ENCODE measurements around the gene TMEM214.

TMEM214 gene

DNA sequence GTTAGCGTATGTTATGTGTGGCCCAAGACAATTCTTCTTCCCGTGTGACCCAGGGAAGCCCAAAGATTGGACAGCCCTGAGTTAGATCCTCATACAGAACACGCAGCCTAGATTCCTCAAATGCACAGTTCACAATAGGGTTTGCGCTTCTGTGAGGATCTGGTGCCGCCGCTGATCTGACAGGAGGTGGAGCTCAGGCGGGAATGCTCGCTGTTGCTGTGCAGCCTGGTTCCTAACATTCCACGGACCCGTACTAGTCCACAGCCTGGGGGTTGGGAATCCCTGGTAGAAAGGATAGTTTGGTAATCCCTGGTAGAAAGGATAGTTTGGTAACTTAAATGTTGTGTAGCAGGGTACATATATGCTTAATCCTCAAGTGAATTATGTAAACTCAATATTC is 35.4 kb upstream of the TMEM214 start:
- Histone ChIP-seq H3K9me3 (ENCODE audit: insufficient read depth, low read depth, low read length) (no peaks in the 10 kb centered on the region), H3K27me3 (ENCODE audit: insufficient read depth, low read length, poor library complexity, severe bottlenecking) (no peaks in the 10 kb centered on the region), H3K9me2 (replicated peaks; ENCODE audit: low read depth, low read length) (no peaks in the 10 kb centered on the region), H3K9ac (ENCODE audit: low read depth, low read length, poor library complexity, severe bottlenecking) (no peak overlapping the region), H3K4me2 (ENCODE audit: low read depth, low read length, poor library complexity, severe bottlenecking) (no peak overlapping the region), H3F3A (ENCODE audit: low read depth) (no peaks in the 10 kb centered on the region), H3K36me3 (ENCODE audit: insufficient read depth, low read length) (no peaks in the 10 kb centered on the region), H3K4me3 (ENCODE audit: low read length, poor library complexity, severe bottlenecking) (no peak overlapping the region), H3K4me1 (ENCODE audit: insufficient read depth, low read length, poor library complexity, severe bottlenecking) (no peaks in the 10 kb centered on the region), H4K20me1 (ENCODE audit: insufficient read depth, low read length, poor library complexity, severe bottlenecking) (no peaks in the 10 kb centered on the region), H3K79me2 (ENCODE audit: insufficient read depth, low read length) (no peaks in the 10 kb centered on the region), H2AFZ (ENCODE audit: low read length) (no peak overlapping the region)
- TF ChIP-seq EZH2phosphoT487 (IDR thresholded peaks at IDR 0.05; ENCODE audit: borderline replicate concordance), result no peak
- TF ChIP-seq, protein P1, sequence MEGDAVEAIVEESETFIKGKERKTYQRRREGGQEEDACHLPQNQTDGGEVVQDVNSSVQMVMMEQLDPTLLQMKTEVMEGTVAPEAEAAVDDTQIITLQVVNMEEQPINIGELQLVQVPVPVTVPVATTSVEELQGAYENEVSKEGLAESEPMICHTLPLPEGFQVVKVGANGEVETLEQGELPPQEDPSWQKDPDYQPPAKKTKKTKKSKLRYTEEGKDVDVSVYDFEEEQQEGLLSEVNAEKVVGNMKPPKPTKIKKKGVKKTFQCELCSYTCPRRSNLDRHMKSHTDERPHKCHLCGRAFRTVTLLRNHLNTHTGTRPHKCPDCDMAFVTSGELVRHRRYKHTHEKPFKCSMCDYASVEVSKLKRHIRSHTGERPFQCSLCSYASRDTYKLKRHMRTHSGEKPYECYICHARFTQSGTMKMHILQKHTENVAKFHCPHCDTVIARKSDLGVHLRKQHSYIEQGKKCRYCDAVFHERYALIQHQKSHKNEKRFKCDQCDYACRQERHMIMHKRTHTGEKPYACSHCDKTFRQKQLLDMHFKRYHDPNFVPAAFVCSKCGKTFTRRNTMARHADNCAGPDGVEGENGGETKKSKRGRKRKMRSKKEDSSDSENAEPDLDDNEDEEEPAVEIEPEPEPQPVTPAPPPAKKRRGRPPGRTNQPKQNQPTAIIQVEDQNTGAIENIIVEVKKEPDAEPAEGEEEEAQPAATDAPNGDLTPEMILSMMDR (conservative IDR thresholded peaks at IDR 0.05; ENCODE audit: low read length), result no peak

DNA sequence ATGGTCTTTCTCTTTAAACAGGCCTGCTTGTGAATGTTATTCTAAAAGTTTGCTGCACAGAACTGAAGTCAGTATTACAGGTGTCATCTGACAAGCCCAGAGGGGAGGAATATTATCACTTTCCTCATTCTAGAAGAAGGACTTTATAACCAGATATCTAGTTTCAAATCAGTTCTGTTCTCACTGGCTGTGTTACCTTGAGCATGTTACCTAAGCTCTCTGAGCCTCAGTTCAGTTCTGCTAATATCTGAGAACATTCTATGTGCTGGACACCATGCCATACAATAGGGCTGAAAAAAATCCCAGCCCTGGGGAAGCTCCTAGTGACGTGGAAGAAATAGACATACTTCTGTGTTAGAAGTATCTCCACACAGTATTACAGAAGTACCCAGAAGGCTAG is 34.4 kb upstream of the TMEM214 start:
- H2AFZ ChIP-seq (ENCODE audit: low read length), result no peak overlapping the region
- H3K4me1 ChIP-seq (ENCODE audit: insufficient read depth, low read length, poor library complexity, severe bottlenecking), result no peaks in the 10 kb centered on the region
- H3F3A ChIP-seq (ENCODE audit: low read depth), result no peaks in the 10 kb centered on the region
- no peak overlapping the region for H3K4me3 ChIP-seq (ENCODE audit: low read length, poor library complexity, severe bottlenecking)
- no peaks in the 10 kb centered on the region for H3K27me3 ChIP-seq (ENCODE audit: insufficient read depth, low read length, poor library complexity, severe bottlenecking)
- no peaks in the 10 kb centered on the region for H3K9me2 ChIP-seq (replicated peaks; ENCODE audit: low read depth, low read length)
- H3K9me3 ChIP-seq (ENCODE audit: insufficient read depth, low read depth, low read length), result no peaks in the 10 kb centered on the region
- no peak overlapping the region for H3K4me2 ChIP-seq (ENCODE audit: low read depth, low read length, poor library complexity, severe bottlenecking)
- H3K36me3 ChIP-seq (ENCODE audit: insufficient read depth, low read length), result no peaks in the 10 kb centered on the region
- no peaks in the 10 kb centered on the region for H4K20me1 ChIP-seq (ENCODE audit: insufficient read depth, low read length, poor library complexity, severe bottlenecking)
- no peak overlapping the region for H3K9ac ChIP-seq (ENCODE audit: low read depth, low read length, poor library complexity, severe bottlenecking)
- TF ChIP-seq, protein P1 (conservative IDR thresholded peaks at IDR 0.05; ENCODE audit: low read length), result no peak
- no peak for TF ChIP-seq EZH2phosphoT487 (IDR thresholded peaks at IDR 0.05; ENCODE audit: borderline replicate concordance)
- no peaks in the 10 kb centered on the region for H3K79me2 ChIP-seq (ENCODE audit: insufficient read depth, low read length)

DNA sequence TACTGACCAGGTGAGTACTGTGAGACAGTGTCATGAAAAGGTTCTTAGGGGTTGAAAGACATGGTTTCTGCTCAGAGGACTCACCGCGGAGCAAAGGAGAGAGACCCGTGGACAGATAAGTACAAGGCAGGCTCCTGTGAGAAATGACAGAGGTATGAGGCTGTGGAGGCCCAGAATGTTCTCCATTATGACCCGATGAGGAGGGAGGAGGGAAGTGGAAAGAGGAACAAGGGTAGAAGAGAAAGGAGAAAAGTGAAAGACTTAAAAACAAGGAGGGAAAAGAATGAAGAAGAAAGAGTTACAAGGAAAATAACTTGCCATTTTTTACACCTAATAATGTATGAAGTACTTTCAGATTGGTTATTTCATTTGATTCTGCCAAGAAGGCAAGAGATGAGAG is 32.5 kb upstream of the TMEM214 start:
- Histone ChIP-seq H3K4me1 (ENCODE audit: insufficient read depth, low read length, poor library complexity, severe bottlenecking) (no peaks in the 10 kb centered on the region), H3K79me2 (ENCODE audit: insufficient read depth, low read length) (no peaks in the 10 kb centered on the region), H3K9me3 (ENCODE audit: insufficient read depth, low read depth, low read length) (no peaks in the 10 kb centered on the region), H3K36me3 (ENCODE audit: insufficient read depth, low read length) (no peaks in the 10 kb centered on the region), H3K4me2 (ENCODE audit: low read depth, low read length, poor library complexity, severe bottlenecking) (no peak overlapping the region), H3K9me2 (replicated peaks; ENCODE audit: low read depth, low read length) (no peaks in the 10 kb centered on the region), H3K27me3 (ENCODE audit: insufficient read depth, low read length, poor library complexity, severe bottlenecking) (no peaks in the 10 kb centered on the region), H2AFZ (ENCODE audit: low read length) (no peak overlapping the region), H3F3A (ENCODE audit: low read depth) (no peaks in the 10 kb centered on the region), H4K20me1 (ENCODE audit: insufficient read depth, low read length, poor library complexity, severe bottlenecking) (no peaks in the 10 kb centered on the region), H3K9ac (ENCODE audit: low read depth, low read length, poor library complexity, severe bottlenecking) (no peak overlapping the region), H3K4me3 (ENCODE audit: low read length, poor library complexity, severe bottlenecking) (no peak overlapping the region)
- TF ChIP-seq, protein P1 (conservative IDR thresholded peaks at IDR 0.05; ENCODE audit: low read length), result no peak
- TF ChIP-seq EZH2phosphoT487 (IDR thresholded peaks at IDR 0.05; ENCODE audit: borderline replicate concordance), result no peak
